Cerebellar cortex (tissue), 1 donor: ENCODE data around the gene WDR43.

Experiments used
- DNase-seq: peaks from one replicate; pipeline ENCODE4 v3.0.0-alpha.2; 2015; ENCODE audit warnings: low spot score

WDR43 gene

GRCh38 chr2:28894470-28895188, at the start of gene WDR43:
WDR43 (plus strand) TSS chr2:28894667; CDS start chr2:28894699, 32 bp downstream.
- DNase-seq: peak; percentile 98

- no peak for DNase-seq
Observed at GRCh38 chr2:28855193-28855592, 39.3 kb upstream of the WDR43 start.

- no peak for DNase-seq
Observed at GRCh38 chr2:28855977-28856376, 38.5 kb upstream of the WDR43 start.

- DNase-seq: no peak
Observed at GRCh38 chr2:28868611-28869010, 25.9 kb upstream of the WDR43 start.

GRCh38 chr2:28869494-28870145, 24.8 kb upstream of the WDR43 start:
- peak; percentile 14 for DNase-seq

- peak; percentile 93 for DNase-seq
Observed at GRCh38 chr2:28870146-28870891, 24.1 kb upstream of the WDR43 start, which contains the start of gene TRMT61B. TRMT61B (minus strand) TSS chr2:28870309; CDS start chr2:28870277, 32 bp downstream.

- no peak for DNase-seq
Observed at GRCh38 chr2:28871620-28872019, 22.8 kb upstream of the WDR43 start.

GRCh38 chr2:28880193-28880592, 14.3 kb upstream of the WDR43 start:
- DNase-seq: no peak

- DNase-seq: no peak
Observed at GRCh38 chr2:28893488-28893887, 979 bp upstream of the WDR43 start.

- peak; percentile 14 for DNase-seq
Observed at GRCh38 chr2:28895189-28895893, 874 bp downstream of the WDR43 start.

- no peak for DNase-seq
Observed at GRCh38 chr2:28896906-28897305, 2.4 kb downstream of the WDR43 start.

- DNase-seq: no peak
Observed at GRCh38 chr2:28898048-28898447, 3.6 kb downstream of the WDR43 start.

GRCh38 chr2:28901202-28901601, 6.7 kb downstream of the WDR43 start:
- no peak for DNase-seq

- DNase-seq: no peak
Observed at GRCh38 chr2:28901841-28902240, 7.4 kb downstream of the WDR43 start.

- no peak for DNase-seq
Observed at GRCh38 chr2:28902584-28902983, 8.1 kb downstream of the WDR43 start.

- no peak for DNase-seq
Observed at GRCh38 chr2:28904295-28904694, 9.8 kb downstream of the WDR43 start.

GRCh38 chr2:28904802-28905457, 10.5 kb downstream of the WDR43 start:
- no peak for DNase-seq

- DNase-seq: no peak
Observed at GRCh38 chr2:28905533-28905932, 11.1 kb downstream of the WDR43 start.

GRCh38 chr2:28906376-28906775, 11.9 kb downstream of the WDR43 start:
- no peak for DNase-seq

GRCh38 chr2:28906821-28907220, 12.4 kb downstream of the WDR43 start:
- no peak for DNase-seq

GRCh38 chr2:28908172-28908571, 13.7 kb downstream of the WDR43 start:
- no peak for DNase-seq
